HCT116 (cell line): ENCODE measurements around the gene FN3KRP. TPM values are rescaled to one million over a fixed set of nuclear protein-coding genes. Genes with fewer than 3 reads are reported as not detected.

Source experiments
- ATAC-seq: fragments of 200-7000 bp; cut with Tn5 transposase; 2 replicates; pipeline ENCODE4 v1.9.1; 2020; ENCODE audit warnings: mild to moderate bottlenecking, moderate library complexity
- BruUV-seq: library from RNA; stranded (reverse); fragments of 400-500 nt; replicated peaks from 2 replicates; lab custom pipeline; 2021; lab: Mats Ljungman, UMichigan
- CTCF ChIA-PET: fragments of 300-600 bp; sonication (Branson Sonifier 250); formaldehyde crosslinking; loops from one replicate; lab custom pipeline; 2021; ENCODE audit warnings: antibody characterized with exemption; lab: Charles Lee
- POLR2A ChIA-PET: fragments of 300-600, 350-600 bp; sonication (Branson Sonifier 250); formaldehyde crosslinking; loops from one replicate; lab custom pipeline; 2021; ENCODE audit warnings: antibody characterized with exemption; lab: Charles Lee
- RAD21 ChIA-PET, 2 experiments: fragments of 300-600 bp; sonication (Branson Sonifier 250); formaldehyde crosslinking; loops; one replicate each; lab custom pipeline; 2023; ENCODE audit warnings: low total read pairs in 2 of 2; ENCODE audit not compliant: uncharacterized antibody in 2 of 2, unreplicated experiment in 2 of 2, low non-redundant PET in 1 of 2; lab: Charles Lee
- DNase-seq: peaks from one replicate; pipeline ENCODE4 v3.0.0-alpha.2; 2010; ENCODE audit warnings: low read depth, low spot score
- H2AFZ ChIP-seq: fragments of 200-600 bp; shearing (Covaris generic), sonication (generic); 2 replicates; pipeline ENCODE4 v1.6.1; 2017; ENCODE audit warnings: low read depth, mixed run types, mixed read lengths, antibody characterized with exemption, low read length; ENCODE audit not compliant: poor library complexity, severe bottlenecking
- H3K27ac ChIP-seq: 2 replicates; pipeline ENCODE4 v1.5.1; 2012; ENCODE audit warnings: low read depth, low read length
- H3K27me3 ChIP-seq: fragments of 200-600 bp; sonication (generic); 2 replicates; pipeline ENCODE4 v1.6.1; 2016; ENCODE audit warnings: mixed run types, low read length, mixed read lengths; ENCODE audit not compliant: insufficient read depth
- H3K36me3 ChIP-seq, 2 experiments: fragments of 200-500 bp in 1 of 2; fragments of 200-600 bp in 1 of 2; sonication (Bioruptor generic) in 1 of 2; sonication (generic) in 1 of 2; 2 replicates each; pipeline versions ENCODE4 v1.5.1 to v1.6.1; 2014 to 2016; ENCODE audit warnings: low read length in 2 of 2, inconsistent platforms in 1 of 2, mixed read lengths in 1 of 2, mixed run types in 1 of 2; ENCODE audit not compliant: insufficient read depth in 2 of 2, control insufficient read depth in 1 of 2
- H3K4me1 ChIP-seq, 2 experiments: fragments of 200-600 bp in 1 of 2; sonication (generic) in 1 of 2; 2 replicates each; pipeline versions ENCODE4 v1.5.1 to v1.6.1; 2012 to 2017; ENCODE audit warnings: low read length in 2 of 2, inconsistent platforms in 1 of 2, mild to moderate bottlenecking in 1 of 2, mixed read lengths in 1 of 2, mixed run types in 1 of 2, moderate library complexity in 1 of 2; ENCODE audit not compliant: insufficient read depth in 2 of 2, control insufficient read depth in 1 of 2
- H3K4me2 ChIP-seq: fragments of 200-600 bp; sonication (generic); 2 replicates; pipeline ENCODE4 v1.6.1; 2017; ENCODE audit warnings: mixed run types, low read length, mixed read lengths
- H3K4me3 ChIP-seq, 2 experiments: fragments of 200-600 bp in 1 of 2; sonication (generic) in 1 of 2; replicated peaks in 1 of 2; 2 replicates each; pipeline ENCODE4 v1.5.1; 2011 to 2016; ENCODE audit warnings: low read length in 2 of 2, control low read depth in 1 of 2, low read depth in 1 of 2, mild to moderate bottlenecking in 1 of 2, mixed read lengths in 1 of 2, mixed run types in 1 of 2
- H3K79me2 ChIP-seq: fragments of 200-600 bp; sonication (generic); 2 replicates; pipeline ENCODE4 v1.6.1; 2017; ENCODE audit warnings: mild to moderate bottlenecking, mixed run types, low read length, moderate library complexity, mixed read lengths; ENCODE audit not compliant: insufficient read depth
- H3K9ac ChIP-seq: fragments of 200-600 bp; sonication (generic); 2 replicates; pipeline ENCODE4 v1.6.1; 2016; ENCODE audit warnings: low read length, mixed read lengths
- H3K9me2 ChIP-seq: fragments of 200-600 bp; sonication (generic), shearing (Covaris generic); 2 replicates; pipeline ENCODE4 v1.6.1; 2017; ENCODE audit warnings: mixed run types, mild to moderate bottlenecking, moderate library complexity; ENCODE audit not compliant: insufficient read depth
- H3K9me3 ChIP-seq, 2 experiments: fragments of 200-500 bp in 1 of 2; fragments of 200-600 bp in 1 of 2; sonication (Bioruptor generic) in 1 of 2; sonication (generic) in 1 of 2; 2 replicates each; pipeline ENCODE4 v1.6.1; 2014 to 2017; ENCODE audit warnings: low read length in 2 of 2, mixed read lengths in 2 of 2, inconsistent platforms in 1 of 2, low read depth in 1 of 2, mild to moderate bottlenecking in 1 of 2, mixed run types in 1 of 2, moderate library complexity in 1 of 2; ENCODE audit not compliant: control insufficient read depth in 1 of 2, insufficient read depth in 1 of 2
- H4K20me1 ChIP-seq: fragments of 200-600 bp; sonication (generic), shearing (Covaris generic); 2 replicates; pipeline ENCODE4 v1.6.1; 2017; ENCODE audit warnings: mixed run types, mild to moderate bottlenecking, moderate library complexity; ENCODE audit not compliant: insufficient read depth
- CEBPB ChIP-seq: IDR thresholded peaks from 2 replicates; pipeline ENCODE4 v1.6.1; 2012; ENCODE audit warnings: low read depth
- POLR2AphosphoS5 ChIP-seq: IDR thresholded peaks from 2 replicates; pipeline ENCODE4 v1.6.1; 2011; ENCODE audit warnings: mild to moderate bottlenecking, low read depth, low read length, moderate library complexity
- RAD21 ChIP-seq: IDR thresholded peaks from 2 replicates; pipeline ENCODE4 v1.6.1; 2012; ENCODE audit warnings: low read depth, mild to moderate bottlenecking
- TCF7L2 ChIP-seq: IDR thresholded peaks from 2 replicates; pipeline ENCODE4 v1.7.0; 2011; ENCODE audit warnings: borderline replicate concordance, inconsistent platforms; ENCODE audit not compliant: insufficient read depth, insufficient read length; ENCODE audit errors: extremely low read depth
- YY1 ChIP-seq: IDR thresholded peaks from 2 replicates; pipeline ENCODE4 v1.6.1; 2011; ENCODE audit warnings: low read length, low read depth, moderate library complexity, mild to moderate bottlenecking; ENCODE audit not compliant: insufficient replicate concordance; ENCODE audit errors: extremely low read depth
- ZNF274 ChIP-seq: fragments of 200-500 bp; sonication (Bioruptor generic); IDR thresholded peaks from 2 replicates; pipeline ENCODE4 v1.6.1; 2014; ENCODE audit warnings: mild to moderate bottlenecking, low read depth, low read length, inconsistent platforms
- intact Hi-C: fragments of 100-400 bp; cut with micrococcal nuclease; formaldehyde crosslinking; loops from 2 replicates; pipeline ENCODE4 v1.10.0; 2022
- total RNA-seq: library from RNA; stranded (reverse); gene quantifications from one replicate; pipeline ENCODE4 v1.2.1, GENCODE V29; 2021; ENCODE audit not compliant: unreplicated experiment
- TF ChIP-seq, protein P1 (sequence below): IDR thresholded peaks from 2 replicates; pipeline ENCODE4 v1.6.1; 2011; ENCODE audit warnings: mild to moderate bottlenecking, low read length, moderate library complexity; ENCODE audit not compliant: insufficient replicate concordance; ENCODE audit errors: extremely low read depth

The FN3KRP gene
- total RNA-seq, 1 experiment from 2014 or later = 35.2 TPM

DNA sequence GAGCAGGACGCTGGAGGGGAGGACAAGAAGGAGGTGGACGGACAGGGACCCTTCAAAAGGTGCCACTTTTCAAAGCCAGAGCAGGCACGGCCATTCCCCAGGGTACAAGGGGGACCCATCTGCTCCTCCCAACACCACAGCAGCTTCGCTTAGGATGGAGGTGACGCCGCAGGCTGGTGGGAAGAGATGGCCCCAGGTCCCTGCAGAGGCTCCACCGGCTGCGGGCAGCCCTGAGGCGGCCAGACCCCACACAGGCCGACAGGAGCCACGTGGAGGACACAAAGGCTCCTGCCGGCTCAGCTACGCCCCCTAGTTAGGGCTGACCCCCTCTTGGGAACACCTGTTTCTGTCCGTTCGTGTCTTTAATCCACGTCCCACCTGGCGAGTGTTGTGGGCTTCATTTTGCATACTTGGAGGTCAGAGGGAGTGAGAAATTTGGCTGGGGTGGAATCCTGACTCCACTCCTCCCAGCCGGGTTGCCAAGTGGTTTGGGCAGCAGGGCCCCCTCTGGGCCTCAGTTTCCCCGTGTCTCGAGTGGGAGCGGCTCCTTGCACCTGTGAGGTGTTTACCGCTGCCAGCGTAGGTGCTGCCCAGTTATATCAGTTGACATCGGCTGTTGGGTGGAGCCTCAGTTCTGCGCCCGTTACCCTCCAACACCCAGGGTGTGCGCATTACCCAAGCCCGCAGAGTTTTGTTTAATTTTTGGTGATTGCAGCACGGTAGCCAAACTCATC lies 5.8 kb upstream of the FN3KRP start:
- Histone ChIP-seq H3K27ac (no peak overlapping the region; the same call in 1 of the 2 replicates), H3K4me1 (peaks cover 0 to 7% of the 10 kb centered on the region in 2 experiments; a peak in 2 of 4 replicates), H3K9me3 (no peaks in the 10 kb centered on the region; a peak in 1 of 4 replicates), H3K27me3 (no peaks in the 10 kb centered on the region), H3K9me2 (no peaks in the 10 kb centered on the region), H3K4me3 (no peak overlapping the region), H2AFZ (no peak overlapping the region), H3K4me2 (no peak overlapping the region), H3K9ac (no peak overlapping the region), H4K20me1 (no peaks in the 10 kb centered on the region), H3K36me3 (no peaks in the 10 kb centered on the region), H3K79me2 (no peaks in the 10 kb centered on the region)
- intact Hi-C loops = no loop called here
- no peak for ATAC-seq
- RAD21 ChIA-PET = no interaction called here
- DNase-seq = no peak
- TF ChIP-seq YY1 = no peak
- TF ChIP-seq TCF7L2 = no peak
- TF ChIP-seq RAD21 = no peak
- no peak for TF ChIP-seq CEBPB
- no peak for TF ChIP-seq POLR2AphosphoS5
- no peak for TF ChIP-seq ZNF274
- TF ChIP-seq, protein P1, sequence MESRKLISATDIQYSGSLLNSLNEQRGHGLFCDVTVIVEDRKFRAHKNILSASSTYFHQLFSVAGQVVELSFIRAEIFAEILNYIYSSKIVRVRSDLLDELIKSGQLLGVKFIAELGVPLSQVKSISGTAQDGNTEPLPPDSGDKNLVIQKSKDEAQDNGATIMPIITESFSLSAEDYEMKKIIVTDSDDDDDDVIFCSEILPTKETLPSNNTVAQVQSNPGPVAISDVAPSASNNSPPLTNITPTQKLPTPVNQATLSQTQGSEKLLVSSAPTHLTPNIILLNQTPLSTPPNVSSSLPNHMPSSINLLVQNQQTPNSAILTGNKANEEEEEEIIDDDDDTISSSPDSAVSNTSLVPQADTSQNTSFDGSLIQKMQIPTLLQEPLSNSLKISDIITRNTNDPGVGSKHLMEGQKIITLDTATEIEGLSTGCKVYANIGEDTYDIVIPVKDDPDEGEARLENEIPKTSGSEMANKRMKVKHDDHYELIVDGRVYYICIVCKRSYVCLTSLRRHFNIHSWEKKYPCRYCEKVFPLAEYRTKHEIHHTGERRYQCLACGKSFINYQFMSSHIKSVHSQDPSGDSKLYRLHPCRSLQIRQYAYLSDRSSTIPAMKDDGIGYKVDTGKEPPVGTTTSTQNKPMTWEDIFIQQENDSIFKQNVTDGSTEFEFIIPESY = no peak
- no TSS peak for BruUV-seq
- CTCF ChIA-PET = no interaction called here
- POLR2A ChIA-PET = no interaction called here
